ENCODE measurements around the gene RPUSD3.

Gene RPUSD3

GRCh38 chr3:9886328-9886727 is 42.5 kb upstream of the RPUSD3 start:
- no peak for TF ChIP-seq CTCF (IDR thresholded peaks at IDR 0.05; ENCODE audit: low read depth, low read length)
- H3K4me3 ChIP-seq (ENCODE audit: low read depth, low read length) = no peak overlapping the region

GRCh38 chr3:9884555-9885165 is 40.9 kb upstream of the RPUSD3 start:
- TF ChIP-seq CTCF (IDR thresholded peaks at IDR 0.05; ENCODE audit: low read depth, low read length) = no peak
- no peak overlapping the region for H3K4me3 ChIP-seq (ENCODE audit: low read depth, low read length)

GRCh38 chr3:9883706-9884554 is 40.1 kb upstream of the RPUSD3 start:
- no peak overlapping the region for H3K4me3 ChIP-seq (ENCODE audit: low read depth, low read length)
- no peak for TF ChIP-seq CTCF (IDR thresholded peaks at IDR 0.05; ENCODE audit: low read depth, low read length)

GRCh38 chr3:9881441-9881840 is 37.6 kb upstream of the RPUSD3 start:
- TF ChIP-seq CTCF (IDR thresholded peaks at IDR 0.05; ENCODE audit: low read depth, low read length) = no peak
- H3K4me3 ChIP-seq (ENCODE audit: low read depth, low read length) = no peak overlapping the region

GRCh38 chr3:9879830-9880549 is 36.2 kb upstream of the RPUSD3 start, which contains the start of gene CIDEC:
TSS of gene CIDEC (minus strand) at chr3:9880253. CDS start at chr3:9878486, 1,767 bp downstream.
- H3K4me3 ChIP-seq (ENCODE audit: low read depth, low read length) = no peak within 1 kb of the TSS
- no peak for TF ChIP-seq CTCF (IDR thresholded peaks at IDR 0.05; ENCODE audit: low read depth, low read length)

GRCh38 chr3:9878700-9879099 is 34.9 kb upstream of the RPUSD3 start:
- no peak for TF ChIP-seq CTCF (IDR thresholded peaks at IDR 0.05; ENCODE audit: low read depth, low read length)

More at GRCh38 chr3:9878700-9879099, 34.9 kb upstream of the RPUSD3 start:
- H3K4me3 ChIP-seq (ENCODE audit: low read depth, low read length) = no peak overlapping the region
